MCF 10A (cell line): ENCODE data around the gene ANKRD28. TPM values are rescaled to one million over a fixed set of nuclear protein-coding genes. Genes with fewer than 3 reads are reported as not detected.

ENCODE experiments used
- BruUV-seq: library from RNA; stranded (reverse); fragments of 400-500 nt; replicated peaks from 2 replicates; lab custom pipeline; 2021; lab: Mats Ljungman, UMichigan
- CTCF ChIA-PET: fragments of 300-600 bp; sonication (Branson Sonifier 250); formaldehyde crosslinking; extraction: SDS; loops from one replicate; lab custom pipeline; 2021; ENCODE audit warnings: antibody characterized with exemption, inconsistent platforms; lab: Yijun Ruan, JAX
- POLR2A ChIA-PET: fragments of 300-600, 350-650 bp; sonication (Branson Sonifier 250); formaldehyde crosslinking; extraction: SDS; loops from one replicate; lab custom pipeline; 2020; ENCODE audit warnings: antibody characterized with exemption, inconsistent platforms; lab: Yijun Ruan, JAX
- DNase-seq: peaks from one replicate; pipeline ENCODE4 v3.0.0-alpha.2; 2018; ENCODE audit not compliant: unreplicated experiment
- H3K27ac Mint-ChIP-seq: one replicate; pipeline ENCODE4 v1.8.0; 2022; ENCODE audit warnings: mild to moderate bottlenecking, low read depth, mixed read lengths; ENCODE audit not compliant: unreplicated experiment
- H3K27me3 Mint-ChIP-seq: one replicate; pipeline ENCODE4 v1.8.0; 2022; ENCODE audit warnings: mixed read lengths; ENCODE audit not compliant: insufficient read depth, unreplicated experiment
- H3K36me3 Mint-ChIP-seq: one replicate; pipeline ENCODE4 v1.8.0; 2022; ENCODE audit warnings: mild to moderate bottlenecking, moderate library complexity, mixed read lengths; ENCODE audit not compliant: insufficient read depth, unreplicated experiment
- H3K4me1 Mint-ChIP-seq: one replicate; pipeline ENCODE4 v1.8.0; 2022; ENCODE audit warnings: mixed read lengths; ENCODE audit not compliant: insufficient read depth, unreplicated experiment
- H3K4me3 Mint-ChIP-seq: one replicate; pipeline ENCODE4 v1.8.0; 2022; ENCODE audit warnings: mild to moderate bottlenecking, moderate library complexity, mixed read lengths; ENCODE audit not compliant: unreplicated experiment
- H3K9me3 Mint-ChIP-seq: one replicate; pipeline ENCODE4 v1.8.0; 2022; ENCODE audit warnings: mixed read lengths; ENCODE audit not compliant: unreplicated experiment
- intact Hi-C: fragments of 100-400 bp; cut with micrococcal nuclease; formaldehyde crosslinking; loops from 2 replicates; pipeline ENCODE4 v1.14.1; 2022
- total RNA-seq: library from RNA; stranded (reverse); gene quantifications from 2 replicates; pipeline ENCODE4 v1.2.3, GENCODE V29; 2022
- TF ChIP-seq, protein P1 (sequence below): fragments of 200-600 bp; IDR thresholded peaks from one replicate; pipeline ENCODE4 v1.8.0; 2022; ENCODE audit warnings: antibody characterized with exemption, mild to moderate bottlenecking; ENCODE audit not compliant: unreplicated experiment

Gene ANKRD28
- total RNA-seq, 1 experiment from 2014 or later: 79.0 TPM

DNA sequence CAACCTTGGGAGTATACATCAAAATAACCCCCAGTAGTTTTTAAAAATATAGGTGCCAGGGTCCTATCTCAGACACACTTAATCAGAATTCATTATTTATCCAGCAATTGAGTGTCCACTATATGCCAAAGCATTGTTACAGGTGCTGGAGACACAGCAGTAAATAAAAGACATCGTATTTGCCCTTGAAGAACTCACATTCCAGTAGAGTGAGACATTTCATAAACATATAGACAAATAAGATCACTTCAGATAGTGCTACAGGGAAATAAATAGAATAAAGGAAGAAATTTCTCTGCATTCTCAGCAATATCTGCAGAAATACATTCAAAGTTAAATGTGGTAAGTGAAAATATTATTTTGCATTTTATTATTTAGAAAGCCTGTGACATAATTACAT is 34.1 kb upstream of the ANKRD28 start:
- intact Hi-C loops: no loop called here
- no peak overlapping the region for H3K4me3 Mint-ChIP-seq
- no peaks in the 10 kb centered on the region for H3K9me3 Mint-ChIP-seq
- no peak overlapping the region for H3K27ac Mint-ChIP-seq
- BruUV-seq: no TSS peak
- TF ChIP-seq, protein P1, sequence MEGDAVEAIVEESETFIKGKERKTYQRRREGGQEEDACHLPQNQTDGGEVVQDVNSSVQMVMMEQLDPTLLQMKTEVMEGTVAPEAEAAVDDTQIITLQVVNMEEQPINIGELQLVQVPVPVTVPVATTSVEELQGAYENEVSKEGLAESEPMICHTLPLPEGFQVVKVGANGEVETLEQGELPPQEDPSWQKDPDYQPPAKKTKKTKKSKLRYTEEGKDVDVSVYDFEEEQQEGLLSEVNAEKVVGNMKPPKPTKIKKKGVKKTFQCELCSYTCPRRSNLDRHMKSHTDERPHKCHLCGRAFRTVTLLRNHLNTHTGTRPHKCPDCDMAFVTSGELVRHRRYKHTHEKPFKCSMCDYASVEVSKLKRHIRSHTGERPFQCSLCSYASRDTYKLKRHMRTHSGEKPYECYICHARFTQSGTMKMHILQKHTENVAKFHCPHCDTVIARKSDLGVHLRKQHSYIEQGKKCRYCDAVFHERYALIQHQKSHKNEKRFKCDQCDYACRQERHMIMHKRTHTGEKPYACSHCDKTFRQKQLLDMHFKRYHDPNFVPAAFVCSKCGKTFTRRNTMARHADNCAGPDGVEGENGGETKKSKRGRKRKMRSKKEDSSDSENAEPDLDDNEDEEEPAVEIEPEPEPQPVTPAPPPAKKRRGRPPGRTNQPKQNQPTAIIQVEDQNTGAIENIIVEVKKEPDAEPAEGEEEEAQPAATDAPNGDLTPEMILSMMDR: no peak
- no peaks in the 10 kb centered on the region for H3K4me1 Mint-ChIP-seq
- CTCF ChIA-PET: no interaction called here
- no peak for DNase-seq
- POLR2A ChIA-PET: interaction anchor here (0.6 to 0.7 kb wide), 2 partner anchors 7 to 178 kb away, joined by 3 read pairs; no protein-coding TSS in a partner anchor
- no peaks in the 10 kb centered on the region for H3K27me3 Mint-ChIP-seq
- no peaks in the 10 kb centered on the region for H3K36me3 Mint-ChIP-seq

DNA sequence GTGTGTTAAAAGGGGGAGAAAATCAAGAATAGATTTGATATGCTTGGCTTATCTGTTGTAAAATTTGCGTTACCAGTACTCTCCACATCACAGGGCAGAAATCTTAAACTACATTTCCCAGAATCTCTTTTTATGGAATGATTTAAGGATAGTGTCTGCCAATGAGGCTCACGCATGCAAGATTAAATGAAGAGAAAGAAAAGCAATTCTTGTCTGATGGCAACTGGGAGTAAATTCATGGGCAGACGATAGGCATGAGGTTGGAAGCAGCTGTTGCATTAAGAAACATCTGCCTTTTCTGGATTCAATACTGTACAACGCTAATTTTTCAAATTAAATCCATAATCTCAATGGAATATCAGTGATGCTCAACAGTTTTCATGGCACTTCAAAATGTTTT is 27.2 kb upstream of the ANKRD28 start:
- H3K4me3 Mint-ChIP-seq: no peak overlapping the region
- BruUV-seq: no TSS peak
- no peak overlapping the region for H3K27ac Mint-ChIP-seq
- H3K4me1 Mint-ChIP-seq: no peaks in the 10 kb centered on the region
- H3K36me3 Mint-ChIP-seq: no peaks in the 10 kb centered on the region
- POLR2A ChIA-PET: interaction anchor here (0.6 kb wide), 1 partner anchor 7 kb away, joined by 3 read pairs; no protein-coding TSS in a partner anchor
- no peaks in the 10 kb centered on the region for H3K9me3 Mint-ChIP-seq
- no peaks in the 10 kb centered on the region for H3K27me3 Mint-ChIP-seq
- no peak for DNase-seq
- CTCF ChIA-PET: no interaction called here
- intact Hi-C loops: no loop called here
- TF ChIP-seq, protein P1: no peak

GRCh38 chr3:15823092-15823491 is 25.3 kb upstream of the ANKRD28 start:
- peaks cover 8% of the 10 kb centered on the region for H3K4me1 Mint-ChIP-seq
- BruUV-seq: no TSS peak
- ChIA-PET CTCF (interaction anchor here (0.6 to 1.3 kb wide), 3 partner anchors 11 to 224 kb away, joined by 3 to 4 read pairs (median 4); no protein-coding TSS in a partner anchor), POLR2A (interaction anchor here (0.6 kb wide), 1 partner anchor 353 kb away, joined by 3 read pairs; no protein-coding TSS in a partner anchor)
- H3K27ac Mint-ChIP-seq: no peak overlapping the region
- no peak for DNase-seq
- intact Hi-C loops: no loop called here
- TF ChIP-seq, protein P1: no peak
- H3K27me3 Mint-ChIP-seq: no peaks in the 10 kb centered on the region
- H3K9me3 Mint-ChIP-seq: no peaks in the 10 kb centered on the region
- H3K4me3 Mint-ChIP-seq: no peak overlapping the region
- H3K36me3 Mint-ChIP-seq: peaks cover 3% of the 10 kb centered on the region

DNA sequence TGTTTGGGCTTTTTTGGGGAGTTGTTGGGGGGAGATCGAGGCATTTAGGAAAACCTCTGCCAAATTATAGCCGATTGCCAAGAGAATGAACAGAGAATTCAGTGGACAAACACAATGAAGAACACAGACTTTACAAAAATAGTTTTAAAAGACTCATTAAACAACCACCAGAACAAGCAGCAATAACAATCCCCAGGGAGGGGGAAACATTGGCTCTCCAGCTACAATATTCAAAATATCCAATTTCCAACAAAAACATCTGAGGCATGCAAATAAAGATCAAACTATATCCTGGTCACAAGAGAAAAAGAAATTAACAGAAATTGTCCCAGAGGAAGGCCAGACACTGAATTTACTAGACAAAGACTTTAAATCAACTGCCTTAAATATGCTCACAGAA is 24.5 kb upstream of the ANKRD28 start:
- H3K9me3 Mint-ChIP-seq: no peaks in the 10 kb centered on the region
- TF ChIP-seq, protein P1: no peak
- H3K27me3 Mint-ChIP-seq: no peaks in the 10 kb centered on the region
- CTCF ChIA-PET: interaction anchor here (0.6 to 1.3 kb wide), 5 partner anchors 10 to 351 kb away, joined by 3 to 4 read pairs (median 4); no protein-coding TSS in a partner anchor
- POLR2A ChIA-PET: interaction anchor here (0.6 to 1.2 kb wide), 2 partner anchors 9 to 354 kb away, joined by 3 read pairs; no protein-coding TSS in a partner anchor
- intact Hi-C loops: no loop called here
- BruUV-seq: no TSS peak
- H3K4me3 Mint-ChIP-seq: no peak overlapping the region
- peaks cover 6% of the 10 kb centered on the region for H3K36me3 Mint-ChIP-seq
- DNase-seq: no peak
- peaks cover 9% of the 10 kb centered on the region for H3K4me1 Mint-ChIP-seq
- no peak overlapping the region for H3K27ac Mint-ChIP-seq
